Activated naive CD4-positive, alpha-beta T cell (primary cell): Measurements from ENCODE around the gene CEP152.
"Not testable (repeated sequence)": the region's sequence is repeated elsewhere in the genome, so short reads cannot be mapped to it uniquely, and the experiment has no call there.

Source experiments
- DNase-seq, 4 experiments: peaks; one replicate each; lab custom pipeline; 2025; lab: John Stamatoyannopoulos, UW

The CEP152 gene, protein sequence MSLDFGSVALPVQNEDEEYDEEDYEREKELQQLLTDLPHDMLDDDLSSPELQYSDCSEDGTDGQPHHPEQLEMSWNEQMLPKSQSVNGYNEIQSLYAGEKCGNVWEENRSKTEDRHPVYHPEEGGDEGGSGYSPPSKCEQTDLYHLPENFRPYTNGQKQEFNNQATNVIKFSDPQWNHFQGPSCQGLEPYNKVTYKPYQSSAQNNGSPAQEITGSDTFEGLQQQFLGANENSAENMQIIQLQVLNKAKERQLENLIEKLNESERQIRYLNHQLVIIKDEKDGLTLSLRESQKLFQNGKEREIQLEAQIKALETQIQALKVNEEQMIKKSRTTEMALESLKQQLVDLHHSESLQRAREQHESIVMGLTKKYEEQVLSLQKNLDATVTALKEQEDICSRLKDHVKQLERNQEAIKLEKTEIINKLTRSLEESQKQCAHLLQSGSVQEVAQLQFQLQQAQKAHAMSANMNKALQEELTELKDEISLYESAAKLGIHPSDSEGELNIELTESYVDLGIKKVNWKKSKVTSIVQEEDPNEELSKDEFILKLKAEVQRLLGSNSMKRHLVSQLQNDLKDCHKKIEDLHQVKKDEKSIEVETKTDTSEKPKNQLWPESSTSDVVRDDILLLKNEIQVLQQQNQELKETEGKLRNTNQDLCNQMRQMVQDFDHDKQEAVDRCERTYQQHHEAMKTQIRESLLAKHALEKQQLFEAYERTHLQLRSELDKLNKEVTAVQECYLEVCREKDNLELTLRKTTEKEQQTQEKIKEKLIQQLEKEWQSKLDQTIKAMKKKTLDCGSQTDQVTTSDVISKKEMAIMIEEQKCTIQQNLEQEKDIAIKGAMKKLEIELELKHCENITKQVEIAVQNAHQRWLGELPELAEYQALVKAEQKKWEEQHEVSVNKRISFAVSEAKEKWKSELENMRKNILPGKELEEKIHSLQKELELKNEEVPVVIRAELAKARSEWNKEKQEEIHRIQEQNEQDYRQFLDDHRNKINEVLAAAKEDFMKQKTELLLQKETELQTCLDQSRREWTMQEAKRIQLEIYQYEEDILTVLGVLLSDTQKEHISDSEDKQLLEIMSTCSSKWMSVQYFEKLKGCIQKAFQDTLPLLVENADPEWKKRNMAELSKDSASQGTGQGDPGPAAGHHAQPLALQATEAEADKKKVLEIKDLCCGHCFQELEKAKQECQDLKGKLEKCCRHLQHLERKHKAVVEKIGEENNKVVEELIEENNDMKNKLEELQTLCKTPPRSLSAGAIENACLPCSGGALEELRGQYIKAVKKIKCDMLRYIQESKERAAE (N-terminal part only)

GRCh38 chr15:48810414-48811324 is at the start of gene CEP152:
Gene CEP152 (minus strand): TSS chr15:48811069. CDS start chr15:48805649, 5,420 bp downstream.
- DNase-seq, result peak; percentile 91 to 97 (median 93)

- DNase-seq, result no peak
Measured at GRCh38 chr15:48859426-48859825, 48.6 kb upstream of the CEP152 start.

DNA sequence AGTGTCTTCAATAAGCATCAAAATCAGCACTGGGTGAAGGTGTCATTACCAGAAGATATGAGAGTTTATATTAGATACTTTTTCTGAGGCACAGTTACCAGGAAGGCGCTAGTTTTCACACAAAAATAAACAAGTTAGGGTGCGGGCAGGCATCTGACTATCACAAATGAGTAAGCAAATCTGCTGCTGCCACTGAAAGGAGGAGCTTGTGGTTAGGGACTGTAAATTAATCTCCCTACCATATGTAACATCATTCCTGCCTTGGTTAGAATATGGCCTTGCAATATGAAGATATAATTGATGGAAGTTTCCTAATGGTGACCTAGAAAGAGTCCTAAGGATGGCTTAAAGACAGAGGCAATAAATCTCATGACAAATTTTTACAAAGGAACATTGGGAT is 47.5 kb upstream of the CEP152 start:
- no peak for DNase-seq

DNA sequence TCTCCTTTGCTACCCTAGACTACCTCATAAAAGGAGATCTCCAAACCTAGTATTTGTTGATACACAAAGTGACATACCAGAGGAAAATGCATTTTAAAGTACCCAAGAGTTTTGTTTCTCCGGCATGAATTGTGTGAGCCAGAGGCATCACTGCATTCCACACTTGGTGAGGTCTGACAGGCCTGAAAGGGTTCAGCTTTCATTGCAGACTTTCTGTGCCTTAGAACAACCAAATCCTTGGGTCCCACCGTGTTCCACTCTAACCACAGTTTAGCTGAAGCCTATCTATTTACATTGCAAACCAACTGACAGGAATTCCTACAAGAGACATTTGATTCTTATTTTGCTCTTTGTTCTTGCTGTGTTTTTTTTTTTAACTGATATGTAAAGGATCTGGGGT is 46.1 kb upstream of the CEP152 start:
- no peak for DNase-seq

- DNase-seq, result no peak
Measured at GRCh38 chr15:48855501-48856440, 44.9 kb upstream of the CEP152 start.

DNA sequence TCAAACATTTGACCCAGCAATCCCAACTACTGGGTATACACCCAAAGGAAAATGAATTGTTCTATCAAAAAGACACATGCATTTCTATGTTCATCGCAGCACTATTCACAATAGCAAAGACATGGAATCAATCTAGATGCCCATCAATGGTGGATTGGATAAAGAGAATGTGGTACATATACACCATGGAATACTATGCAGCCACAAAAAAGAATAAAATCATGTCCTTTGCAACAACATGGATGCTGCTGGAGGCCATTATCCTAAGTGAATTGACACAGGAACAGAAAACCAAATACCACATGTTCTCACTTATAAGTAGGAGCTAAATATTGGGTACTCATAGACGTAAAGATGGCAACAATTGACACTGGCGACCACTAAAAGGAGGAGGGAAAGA is 43.6 kb upstream of the CEP152 start:
- not testable (repeated sequence) for DNase-seq

DNA sequence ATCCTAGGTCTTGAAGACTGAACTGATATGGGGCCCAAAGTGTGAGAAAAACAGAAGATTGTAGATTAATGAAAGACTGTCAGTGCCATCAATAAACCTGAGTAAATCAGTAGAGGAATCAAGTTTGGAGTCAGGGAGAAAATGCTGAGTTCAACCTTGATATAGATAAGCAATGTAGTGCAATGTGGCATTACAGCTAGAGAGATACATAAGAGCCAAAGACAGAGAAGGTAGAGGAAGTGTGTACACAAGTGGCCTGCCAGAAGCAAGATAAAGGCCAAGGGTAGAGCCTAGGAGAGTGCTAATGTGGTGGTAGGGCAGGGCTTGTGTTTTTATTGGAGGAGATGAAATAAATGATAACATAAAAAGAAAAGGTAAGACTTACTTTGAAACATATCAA is 41.1 kb upstream of the CEP152 start:
- DNase-seq, result no peak

DNA sequence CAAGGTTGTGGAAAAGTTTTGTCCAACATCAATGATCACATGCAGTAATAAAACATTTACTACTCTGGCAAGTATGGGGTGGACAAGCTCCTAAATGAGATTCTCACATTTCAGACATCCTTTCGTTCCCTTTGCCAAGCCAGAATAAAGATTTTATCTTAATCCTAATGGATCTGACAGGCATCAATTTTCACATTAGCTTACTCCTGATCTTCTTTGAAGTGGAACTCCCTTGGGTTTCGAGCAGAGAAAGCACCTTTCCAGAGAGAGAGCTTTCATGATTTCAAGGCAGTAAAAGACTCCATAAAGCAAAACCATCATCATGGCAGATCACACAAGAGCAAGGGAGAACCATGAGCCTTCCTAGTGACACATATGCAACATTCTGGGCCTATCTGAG is 39.8 kb upstream of the CEP152 start:
- no peak for DNase-seq

DNA sequence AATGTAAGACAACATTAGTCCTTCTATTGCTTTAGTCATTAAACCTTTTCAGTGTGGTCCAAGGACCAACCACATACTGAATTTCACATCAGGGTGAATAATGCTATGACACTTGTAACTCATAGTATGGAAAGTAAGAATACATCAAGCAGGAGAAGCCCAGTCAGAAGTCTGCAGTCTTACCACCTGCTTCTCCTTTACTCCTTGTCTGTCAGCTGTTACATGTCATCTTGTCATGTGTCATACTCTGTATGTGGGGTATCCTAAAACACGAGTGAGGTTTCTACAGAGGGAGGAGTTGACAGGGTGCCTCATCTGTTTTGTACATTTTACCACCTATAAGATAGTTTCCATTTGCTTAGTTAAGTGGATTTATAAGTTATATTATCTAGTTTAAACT is 34.3 kb upstream of the CEP152 start:
- DNase-seq, result no peak

GRCh38 chr15:48842501-48842900 is 31.6 kb upstream of the CEP152 start:
- no peak for DNase-seq

DNA sequence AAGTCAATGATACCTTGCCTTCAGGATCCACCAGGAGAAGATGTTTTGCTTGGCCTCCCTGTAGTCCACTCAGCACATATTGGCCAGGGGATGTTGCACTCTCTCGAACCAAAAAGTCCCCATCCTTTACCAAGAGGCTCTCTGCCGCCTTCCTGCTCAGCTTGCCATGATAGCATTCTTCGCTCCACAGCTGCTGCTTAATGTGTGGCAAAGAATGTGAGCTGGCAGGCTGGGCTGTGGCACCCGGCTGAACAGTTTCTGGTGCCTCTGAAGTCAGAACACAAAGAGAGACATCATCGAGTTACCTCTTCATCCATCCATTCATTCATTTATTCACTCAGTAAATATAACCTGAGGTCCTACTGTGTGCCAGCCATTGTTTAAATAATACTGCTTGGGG is 23.9 kb upstream of the CEP152 start:
- DNase-seq, result no peak

DNA sequence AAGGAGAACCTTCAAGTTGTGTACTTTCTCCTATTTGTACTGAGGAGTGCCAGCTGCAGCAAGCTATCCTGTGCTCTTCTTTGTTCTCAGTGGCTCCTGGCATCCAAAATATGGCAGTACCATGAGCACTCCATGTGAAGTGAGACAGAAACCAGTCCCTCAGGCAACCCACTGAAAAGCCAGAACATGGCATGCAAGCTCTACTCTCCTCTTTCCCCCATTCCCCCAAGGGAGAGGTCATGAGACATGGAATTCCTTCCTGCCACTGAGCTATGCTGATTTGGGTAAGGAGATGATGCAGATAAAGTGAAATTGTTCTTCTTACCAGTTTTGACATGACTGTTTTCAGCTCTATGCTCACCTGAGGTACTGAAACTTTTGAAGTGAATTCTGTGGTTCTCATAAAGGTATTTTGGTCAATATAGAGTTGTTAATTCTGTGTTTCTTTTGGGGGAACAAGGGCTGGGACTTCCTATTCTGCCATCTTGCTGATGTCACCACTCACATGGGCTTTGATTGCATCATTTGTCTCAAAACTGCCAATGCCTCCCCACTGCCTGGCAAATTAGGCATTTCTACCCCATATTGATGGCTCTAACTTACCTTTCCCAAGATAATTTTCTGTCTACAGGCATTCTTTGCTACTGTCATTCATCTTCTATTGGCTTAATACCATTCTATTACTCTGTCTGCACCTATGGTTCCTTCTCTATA is 22.8 kb upstream of the CEP152 start:
- no peak for DNase-seq

DNA sequence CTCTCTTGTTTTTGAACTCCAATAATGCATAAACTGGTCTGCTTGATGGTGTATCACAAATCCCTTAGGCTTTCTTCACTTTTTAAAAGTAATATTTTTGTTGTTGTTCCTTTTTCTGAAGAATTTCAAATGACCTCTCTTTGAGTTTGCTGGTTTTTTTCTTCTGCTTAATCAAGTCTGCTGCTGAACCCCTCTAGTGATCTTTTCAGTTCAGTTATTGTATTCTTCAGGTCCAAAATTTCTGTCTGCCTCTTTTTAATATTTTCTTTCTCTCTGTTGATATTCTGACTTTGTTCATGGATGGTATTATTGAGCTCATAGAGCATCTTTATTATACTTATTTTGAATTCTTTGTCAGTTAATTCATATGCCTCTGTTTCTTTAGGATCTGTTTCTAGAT is 21.8 kb upstream of the CEP152 start:
- DNase-seq, result no peak

- DNase-seq, result no peak
Measured at GRCh38 chr15:48828906-48829305, 18.0 kb upstream of the CEP152 start.

DNA sequence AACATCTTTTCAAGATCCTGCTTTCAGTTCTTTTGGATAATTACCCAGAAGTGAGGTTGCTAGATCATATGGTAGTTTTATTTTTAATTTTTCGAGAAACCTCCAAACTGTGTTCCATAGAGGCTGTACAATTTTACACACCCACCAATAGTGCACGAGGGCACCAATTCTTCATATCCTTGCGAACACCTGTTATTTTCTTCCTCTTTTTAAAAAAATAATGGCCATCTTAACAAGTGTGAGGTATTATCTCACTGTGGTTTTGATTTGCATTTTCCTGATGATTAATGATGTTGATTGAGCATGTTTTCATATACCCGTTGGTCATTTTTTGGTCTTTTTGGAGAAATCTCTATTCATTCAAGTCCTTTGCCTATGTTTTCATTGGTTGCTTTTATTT is 17.6 kb upstream of the CEP152 start:
- DNase-seq, result no peak

DNA sequence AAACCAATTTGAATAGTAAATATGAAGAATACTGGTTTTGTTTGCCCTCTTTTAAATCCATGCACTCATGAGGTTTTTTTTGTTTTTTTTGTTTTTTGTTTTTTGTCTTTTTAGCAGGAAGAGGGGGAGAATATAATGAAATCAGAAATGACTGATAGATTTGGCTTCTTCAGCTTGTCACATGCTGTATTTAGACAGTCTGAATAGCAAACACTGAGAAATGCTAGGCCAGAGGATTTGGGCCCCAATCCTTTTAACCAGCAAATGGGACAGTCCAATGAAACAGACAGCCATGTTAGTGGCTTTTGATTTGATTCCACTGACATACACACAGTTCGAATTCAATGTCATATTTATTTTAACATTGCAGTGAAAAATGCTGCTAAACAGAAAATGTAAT is 14.2 kb upstream of the CEP152 start:
- no peak for DNase-seq

DNA sequence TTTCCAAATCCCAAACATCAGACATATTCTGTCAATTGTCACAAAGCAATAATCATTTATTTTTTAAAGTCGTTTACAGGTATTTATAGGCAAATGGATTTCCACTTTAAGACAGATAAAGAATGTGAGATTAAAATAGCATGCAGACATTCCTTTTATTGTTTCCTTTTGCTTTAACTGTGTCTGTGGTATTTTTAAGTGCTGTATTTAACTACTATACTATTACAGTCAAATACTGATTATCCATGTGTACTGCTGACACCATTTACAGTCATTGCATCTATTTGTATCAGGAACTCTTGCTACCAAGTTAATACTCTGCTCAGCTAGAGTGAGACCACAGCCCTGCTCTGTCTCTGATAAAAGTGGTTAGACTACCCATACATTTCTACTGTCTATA is 12.8 kb upstream of the CEP152 start:
- no peak for DNase-seq

GRCh38 chr15:48823237-48823636 is 12.4 kb upstream of the CEP152 start:
- DNase-seq, result no peak

DNA sequence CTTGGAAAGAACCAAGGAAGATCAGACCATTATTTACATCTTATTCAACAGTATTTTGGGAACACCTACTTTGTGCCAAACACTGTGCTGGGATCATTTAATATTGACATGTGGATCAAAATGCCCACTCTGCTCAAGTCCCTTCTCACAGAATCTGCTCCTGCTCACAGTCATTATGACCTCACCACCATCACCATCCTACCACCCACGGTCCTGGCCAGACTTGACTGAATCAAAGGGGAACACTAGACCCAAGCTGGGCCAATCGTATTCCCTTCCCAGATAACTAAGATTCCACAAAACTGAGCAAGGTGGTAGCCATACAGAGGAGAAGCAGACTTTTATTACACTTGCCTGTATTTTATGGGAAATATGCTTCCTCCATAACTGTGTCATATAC is 3.4 kb upstream of the CEP152 start:
- no peak for DNase-seq
